ENCODE data around the gene ZNF761.
"Not testable (repeated sequence)": the region's sequence is repeated elsewhere in the genome, so short reads cannot be mapped to it uniquely, and the experiment has no call there.

Gene ZNF761

GRCh38 chr19:53461866-53462265 is 30.1 kb downstream of the ZNF761 start:
- DNase-seq: no peak

- no peak for DNase-seq
Observed at GRCh38 chr19:53462861-53463260, 31.1 kb downstream of the ZNF761 start.

GRCh38 chr19:53463263-53463662 is 31.5 kb downstream of the ZNF761 start:
- no peak for DNase-seq

GRCh38 chr19:53466726-53467484 is 35.1 kb downstream of the ZNF761 start:
- no peak for DNase-seq

- DNase-seq: peak; percentile 94
Observed at GRCh38 chr19:53467485-53468262, 35.9 kb downstream of the ZNF761 start, which contains the start of gene ZNF813. Gene ZNF813, plus strand, starts transcription at chr19:53467733. Its CDS starts 16,090 bp downstream, at chr19:53483823.

- not testable (repeated sequence) for DNase-seq
Observed at GRCh38 chr19:53468628-53469027, 36.8 kb downstream of the ZNF761 start.

GRCh38 chr19:53471916-53472315 is 40.1 kb downstream of the ZNF761 start:
- DNase-seq: no peak

- not testable (repeated sequence) for DNase-seq
Observed at GRCh38 chr19:53474832-53475231, 43.0 kb downstream of the ZNF761 start.

- DNase-seq: not testable (repeated sequence)
Observed at GRCh38 chr19:53475470-53475869, 43.7 kb downstream of the ZNF761 start.

GRCh38 chr19:53483751-53484150 is 52.0 kb downstream of the ZNF761 start:
- DNase-seq: not testable (repeated sequence)

GRCh38 chr19:53485046-53486004 is 53.5 kb downstream of the ZNF761 start:
- no peak for DNase-seq

GRCh38 chr19:53492153-53492552 is 60.4 kb downstream of the ZNF761 start:
- DNase-seq: no peak

- DNase-seq: not testable (repeated sequence)
Observed at GRCh38 chr19:53497311-53498023, 65.7 kb downstream of the ZNF761 start.

GRCh38 chr19:53498024-53498395 is 66.2 kb downstream of the ZNF761 start:
- not testable (repeated sequence) for DNase-seq

GRCh38 chr19:53503151-53503550 is 71.4 kb downstream of the ZNF761 start:
- DNase-seq: not testable (repeated sequence)

- DNase-seq: not testable (repeated sequence)
Observed at GRCh38 chr19:53503671-53504364, 72.0 kb downstream of the ZNF761 start.

GRCh38 chr19:53504365-53504703 is 72.5 kb downstream of the ZNF761 start:
- not testable (repeated sequence) for DNase-seq

- DNase-seq: no peak
Observed at GRCh38 chr19:53504885-53505284, 73.1 kb downstream of the ZNF761 start.

GRCh38 chr19:53506728-53507127 is 74.9 kb downstream of the ZNF761 start:
- DNase-seq: no peak
